GM18519 (cell line): ENCODE data around the gene DPY19L1.
"Not testable (repeated sequence)": the region's sequence is repeated elsewhere in the genome, so short reads cannot be mapped to it uniquely, and the experiment has no call there.

Source experiments
- ATAC-seq: cut with Tn5 transposase; IDR thresholded peaks from one replicate; pipeline ENCODE4 v1.9.1; 2021; ENCODE audit warnings: mild to moderate bottlenecking, moderate library complexity; ENCODE audit not compliant: unreplicated experiment, low FRiP score

Gene DPY19L1

DNA sequence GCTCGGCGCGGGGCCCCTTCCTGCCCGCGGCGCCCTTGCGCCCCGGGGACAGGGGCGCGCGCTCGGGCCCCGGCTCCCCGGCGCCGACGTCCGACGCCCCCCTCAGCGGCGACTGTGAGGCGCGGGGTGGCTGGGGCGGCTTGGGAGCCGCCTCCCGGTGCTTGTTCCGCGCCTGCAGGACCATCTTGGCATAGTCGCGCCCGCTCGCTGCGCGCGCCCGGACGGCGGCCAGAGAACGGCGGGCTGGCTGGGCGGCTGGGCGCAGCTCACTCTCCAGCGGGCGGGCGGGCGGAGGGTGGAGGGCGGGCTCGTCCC lies at the start of gene DPY19L1:
Gene DPY19L1 (minus strand): TSS at position 275 of the 315 bp plus-strand sequence. CDS start 91 bp downstream, at position 184.
- ATAC-seq, result no peak

DNA sequence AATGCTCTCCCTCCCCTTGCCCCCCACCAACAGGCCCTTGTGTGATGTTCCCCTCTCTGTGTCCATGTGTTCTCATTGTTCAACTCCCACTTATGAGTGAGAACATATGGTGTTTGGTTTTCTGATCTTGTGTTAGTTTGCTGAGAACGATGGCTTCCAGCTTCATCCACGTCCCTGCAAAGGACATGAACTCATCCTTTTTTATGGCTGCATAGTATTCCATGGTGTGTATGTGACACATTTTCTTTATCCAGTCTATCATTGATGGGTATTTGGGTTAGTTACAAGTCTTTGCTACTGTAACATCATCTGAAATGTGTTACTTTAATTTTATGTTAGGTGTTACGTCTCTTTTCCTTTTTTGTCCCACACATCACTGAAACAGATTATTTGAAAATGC lies 42.2 kb upstream of the DPY19L1 start:
- ATAC-seq, result not testable (repeated sequence)

DNA sequence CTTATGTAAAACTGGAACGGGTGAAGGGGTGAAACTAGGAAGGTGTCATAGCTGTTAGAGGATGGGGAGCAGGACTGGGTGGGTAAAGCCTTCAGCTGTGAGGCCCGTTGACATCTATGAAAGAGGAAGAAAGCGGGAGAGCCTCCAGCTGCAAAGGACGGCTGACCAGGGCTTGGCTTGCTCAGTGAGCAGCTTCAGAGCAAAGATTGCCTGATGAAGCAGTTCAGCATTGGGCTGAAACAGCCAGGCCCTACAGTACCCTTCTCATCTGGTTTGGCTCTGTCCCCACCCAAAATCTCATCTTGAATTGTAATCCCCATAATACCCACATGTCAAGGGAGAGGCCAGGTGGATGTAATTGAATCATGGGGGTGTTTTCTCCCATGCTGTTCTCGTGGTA lies 36.7 kb upstream of the DPY19L1 start:
- not testable (repeated sequence) for ATAC-seq

DNA sequence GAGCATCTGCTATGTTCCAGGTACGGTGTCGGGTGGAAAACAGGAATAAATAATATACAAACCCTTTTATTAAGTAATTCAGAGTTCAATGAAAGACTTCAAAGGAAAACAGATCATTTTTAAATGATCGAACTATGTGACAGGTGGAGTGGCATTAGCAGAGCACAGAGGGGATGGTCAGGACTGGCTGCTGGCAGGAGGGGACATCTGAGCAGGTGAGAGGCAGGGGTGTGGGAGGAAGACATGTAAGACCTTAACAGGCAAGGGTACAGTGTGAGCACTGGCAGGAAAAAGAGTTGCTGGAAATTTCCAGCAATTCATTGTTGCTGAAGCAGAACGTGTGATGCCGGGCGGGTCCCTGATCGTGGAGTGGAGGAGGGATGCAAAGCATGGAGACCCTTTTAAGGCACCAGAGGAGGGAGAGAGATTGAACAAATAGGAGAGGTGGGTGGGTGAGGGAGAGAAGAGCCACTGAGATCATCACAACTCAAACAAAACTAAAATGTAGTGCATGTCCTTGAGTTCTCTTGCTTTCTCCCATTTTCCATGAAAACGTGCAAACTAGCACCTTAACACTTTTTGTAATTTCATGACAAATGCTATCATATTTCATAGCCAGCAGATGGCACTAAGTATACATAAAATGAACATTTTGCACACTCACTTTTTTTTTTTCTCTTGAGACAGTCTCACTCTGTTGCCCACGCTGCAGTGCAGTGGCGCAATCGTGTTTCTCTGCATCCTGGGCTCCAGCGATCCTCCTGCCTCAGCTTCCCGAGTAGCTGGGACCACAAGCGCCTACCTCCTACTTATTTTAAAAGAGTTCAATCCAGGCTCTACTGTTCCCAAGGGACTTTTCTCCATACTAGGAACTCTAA lies 35.9 kb upstream of the DPY19L1 start:
- peak; percentile 62 for ATAC-seq

DNA sequence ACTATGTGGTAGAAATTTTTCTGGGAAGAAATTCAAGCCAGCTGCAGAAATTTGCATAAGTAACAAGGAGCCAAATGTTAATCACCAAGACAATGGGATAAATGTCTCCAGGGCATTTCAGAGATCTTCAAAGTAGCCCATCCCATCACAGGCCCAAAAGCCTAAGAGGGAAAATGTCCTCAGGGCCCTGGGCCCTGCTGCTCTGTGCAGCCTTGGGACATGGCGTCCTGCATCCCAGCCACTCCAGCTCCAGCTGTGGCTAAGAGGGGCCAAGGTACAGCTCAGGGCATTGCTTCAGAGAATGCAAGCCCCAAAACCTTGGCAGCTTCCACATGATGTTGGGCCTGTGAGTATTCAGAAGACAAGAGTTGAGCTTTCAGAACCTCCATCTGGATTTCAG lies 31.8 kb upstream of the DPY19L1 start:
- ATAC-seq, result not testable (repeated sequence)

DNA sequence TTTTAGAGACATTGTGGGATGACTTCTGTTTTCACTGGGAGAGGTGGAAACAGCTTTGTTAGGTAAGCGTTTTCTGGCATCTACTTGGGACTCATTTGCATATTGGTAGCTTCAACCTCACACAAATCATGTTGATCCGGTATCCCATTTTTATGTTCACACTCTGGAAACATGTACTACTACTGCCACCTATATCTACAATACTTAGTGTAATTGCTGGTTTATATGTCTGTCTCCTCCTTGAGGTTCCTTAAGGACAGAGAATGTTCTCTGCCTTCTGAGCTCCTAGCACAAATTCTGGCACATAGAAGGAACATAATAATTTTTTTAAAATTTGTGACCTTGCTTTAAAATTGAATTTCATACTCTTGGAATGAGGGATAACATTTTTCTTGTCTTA lies 28.1 kb upstream of the DPY19L1 start:
- ATAC-seq, result not testable (repeated sequence)

DNA sequence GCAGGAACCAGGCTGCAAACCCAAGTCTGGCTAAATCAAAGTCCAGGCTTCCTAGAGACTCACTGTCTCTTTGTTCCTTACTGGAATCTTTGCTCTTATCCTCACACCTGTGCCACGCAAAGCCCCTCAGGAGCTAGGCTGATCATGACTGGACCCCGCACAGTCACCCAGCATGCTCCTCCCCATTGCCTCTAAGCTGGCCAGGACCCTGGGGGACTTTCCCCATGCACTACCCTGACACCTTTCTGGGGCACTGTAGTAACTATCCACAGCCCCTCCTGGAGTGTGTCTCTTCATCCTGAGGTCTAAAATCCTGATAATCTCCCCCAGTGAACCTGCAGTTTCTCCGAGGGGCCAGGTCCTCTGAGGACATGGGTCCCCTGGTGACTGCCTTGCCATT lies 21.3 kb upstream of the DPY19L1 start:
- ATAC-seq, result not testable (repeated sequence)

DNA sequence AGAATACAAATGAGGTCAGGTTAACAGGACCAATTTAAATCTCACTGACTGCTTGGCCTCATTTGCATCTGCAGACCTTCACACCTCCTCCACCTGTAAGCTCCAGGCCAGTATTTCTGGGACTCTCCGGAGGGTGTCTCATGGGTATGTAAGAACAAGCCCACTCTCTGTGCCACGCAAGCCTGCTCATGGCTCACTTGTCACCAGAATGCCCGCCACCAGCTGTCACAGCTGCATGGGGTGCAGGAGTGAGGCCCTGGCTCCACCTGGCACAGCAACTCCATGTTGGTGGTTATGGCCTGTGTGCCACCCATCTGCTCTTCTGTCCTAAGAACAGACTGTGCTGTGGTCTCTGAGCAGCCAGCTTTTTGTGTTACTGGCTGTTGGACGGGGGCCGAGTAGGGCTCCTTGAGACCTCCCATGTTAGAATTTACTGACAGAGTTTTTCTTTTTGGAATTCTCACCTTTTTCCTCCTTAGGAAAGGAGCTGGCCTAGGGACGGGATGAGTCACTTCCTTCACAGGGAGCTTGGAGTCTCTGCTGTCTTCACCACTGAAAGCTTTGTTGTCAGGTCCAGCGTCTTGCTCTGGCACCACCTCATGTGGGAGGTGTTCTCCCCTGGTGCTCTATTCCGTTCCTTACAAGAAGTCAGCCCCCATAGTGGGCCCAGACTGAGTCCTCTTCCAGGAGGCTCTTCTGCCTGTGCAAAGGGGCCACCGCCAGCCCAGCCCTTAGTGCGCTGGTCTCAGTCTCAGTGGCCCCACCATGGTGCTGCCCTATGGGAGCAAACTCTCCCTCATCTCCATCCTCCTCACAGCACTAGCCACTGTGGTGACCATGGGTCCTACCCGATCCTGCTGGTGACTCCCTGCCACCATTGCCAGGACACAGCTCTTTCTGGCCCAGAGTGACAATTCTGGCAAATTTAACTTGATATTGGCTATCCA lies 20.5 kb upstream of the DPY19L1 start:
- ATAC-seq, result not testable (repeated sequence)

DNA sequence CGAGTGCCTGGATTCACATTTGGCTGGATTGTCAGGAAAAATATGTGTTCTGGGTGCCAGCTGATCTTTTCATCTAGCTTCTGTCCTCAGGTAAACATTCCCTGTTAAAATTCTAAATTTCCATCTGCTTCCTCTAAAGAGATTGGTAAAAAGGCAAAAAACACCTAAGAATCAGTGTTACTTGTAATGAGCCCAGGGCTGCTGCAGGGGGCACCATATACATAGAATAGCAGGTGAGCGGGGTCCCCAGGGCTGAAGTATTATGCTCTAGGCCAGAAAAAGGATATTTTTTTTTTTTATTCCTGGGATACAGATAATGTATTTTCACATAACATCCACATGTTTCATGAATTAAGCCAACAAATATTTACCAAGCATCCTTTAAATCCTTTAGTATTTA lies 18.4 kb upstream of the DPY19L1 start:
- ATAC-seq, result not testable (repeated sequence)

DNA sequence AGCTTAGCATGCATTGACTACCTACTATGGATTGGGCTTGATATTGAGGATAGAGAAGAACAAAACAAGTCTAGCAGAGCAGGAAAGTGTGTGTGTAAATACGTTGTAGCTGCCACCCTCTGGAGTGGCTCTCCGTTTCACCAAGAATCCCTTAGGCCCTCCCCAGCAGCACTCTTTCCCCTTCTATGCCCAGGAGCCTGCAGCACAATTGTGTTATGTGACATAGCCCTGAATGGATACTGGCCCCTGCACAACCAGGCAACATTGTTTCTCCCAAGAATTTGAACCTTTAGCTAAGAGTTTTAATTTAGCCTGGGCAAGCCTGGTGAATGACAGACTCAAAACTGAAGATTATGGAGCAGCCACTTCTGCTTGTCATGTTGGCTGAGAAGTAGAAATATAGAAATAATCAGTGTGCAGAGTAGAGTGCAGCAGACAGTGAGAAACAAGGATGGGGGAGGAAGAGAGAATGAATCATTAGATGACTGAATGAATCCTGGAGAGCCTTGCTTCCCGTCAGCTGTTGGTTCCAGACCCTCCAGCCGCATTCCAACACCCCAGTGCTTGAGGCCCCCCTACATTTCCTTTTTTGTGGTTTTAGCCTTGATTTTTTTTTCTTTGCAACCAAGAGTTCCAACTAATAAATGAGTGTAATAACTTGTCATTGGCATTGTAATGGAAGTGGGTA lies 16.3 kb upstream of the DPY19L1 start:
- ATAC-seq, result not testable (repeated sequence)

DNA sequence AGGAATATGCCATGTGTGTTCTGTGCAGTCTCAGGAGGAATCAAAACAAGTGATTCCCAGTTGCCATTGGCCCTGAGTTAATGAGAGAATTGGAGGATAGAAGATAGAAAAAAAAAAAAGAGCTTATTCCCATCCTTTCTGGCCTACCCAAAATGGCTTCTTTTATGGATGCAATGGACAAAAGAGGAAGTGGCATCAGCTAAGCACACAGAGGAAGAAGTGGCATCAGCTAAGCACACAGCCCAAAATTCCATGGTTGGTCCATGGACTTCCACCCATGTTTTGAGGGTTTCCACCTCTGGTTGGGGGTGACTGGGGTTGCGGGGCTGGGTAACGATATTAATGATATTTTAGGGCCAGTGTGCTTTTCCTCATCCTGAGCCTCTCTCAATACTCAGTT lies 11.1 kb upstream of the DPY19L1 start:
- not testable (repeated sequence) for ATAC-seq

DNA sequence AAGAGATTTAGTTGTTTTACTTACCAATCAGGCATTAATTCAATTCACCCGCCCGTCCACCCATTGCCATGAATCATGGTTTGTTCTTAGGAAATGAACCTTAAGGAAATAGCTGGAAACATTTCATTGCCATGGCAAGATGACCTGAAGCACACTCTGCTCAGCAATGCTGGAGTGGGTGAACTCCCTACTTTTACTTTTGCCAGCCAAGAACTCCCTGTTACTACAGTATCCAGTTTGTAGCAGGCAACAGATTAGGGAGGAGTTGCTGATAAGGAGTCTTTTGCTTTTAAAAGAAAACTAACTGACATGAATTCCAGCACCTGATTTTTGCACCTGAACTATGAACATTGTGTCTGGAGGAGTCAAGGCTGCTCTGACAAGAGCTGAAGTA lies 10.6 kb upstream of the DPY19L1 start:
- ATAC-seq, result not testable (repeated sequence)

DNA sequence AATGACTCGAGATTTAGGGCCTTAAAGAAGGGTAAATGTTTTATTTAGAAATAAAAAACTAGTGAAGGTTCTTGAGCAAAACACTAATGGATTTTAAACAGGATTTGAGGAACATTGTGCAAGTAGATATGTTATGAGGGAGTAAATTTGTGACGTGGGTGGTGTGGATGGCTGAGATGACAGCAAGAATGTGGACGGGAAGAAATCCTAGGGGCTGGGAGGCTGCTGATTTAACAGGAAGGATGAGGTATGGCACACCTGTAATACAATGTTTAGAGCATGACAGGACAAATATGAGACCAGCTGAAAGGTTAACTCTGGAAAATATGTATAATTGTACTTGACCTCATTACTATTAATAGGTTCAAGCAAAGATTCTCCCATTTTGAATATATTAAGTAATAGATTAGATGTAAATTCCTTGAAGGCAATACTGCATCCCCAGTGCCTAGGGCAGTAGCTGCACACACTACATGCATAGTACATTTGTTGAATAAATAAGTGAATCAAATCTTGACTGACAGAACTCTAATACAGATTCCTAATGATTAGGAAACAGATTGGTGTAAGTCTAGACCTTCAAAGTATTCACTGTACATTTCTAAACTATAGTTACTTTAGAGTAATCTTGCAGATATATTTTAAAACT lies 10.1 kb upstream of the DPY19L1 start:
- not testable (repeated sequence) for ATAC-seq

DNA sequence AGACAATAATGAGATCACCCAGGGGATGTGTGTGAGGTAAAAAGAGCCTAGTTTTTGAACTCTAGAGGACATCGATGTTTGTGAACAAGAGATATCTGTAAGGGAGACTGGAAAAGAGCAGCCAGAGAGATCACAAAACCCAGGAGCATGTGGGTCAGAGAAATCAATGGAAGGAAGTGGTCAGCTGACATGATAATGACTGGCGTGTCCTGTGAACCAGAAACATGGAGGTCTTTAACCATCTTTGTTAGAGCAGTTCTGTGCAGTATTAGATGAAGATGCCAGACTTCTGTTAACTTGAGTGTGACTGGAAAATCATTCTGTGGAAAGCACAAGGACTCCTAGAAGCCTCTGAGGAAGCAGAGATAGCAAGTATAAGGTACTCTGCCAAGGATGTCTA lies 6.0 kb upstream of the DPY19L1 start:
- ATAC-seq, result not testable (repeated sequence)

DNA sequence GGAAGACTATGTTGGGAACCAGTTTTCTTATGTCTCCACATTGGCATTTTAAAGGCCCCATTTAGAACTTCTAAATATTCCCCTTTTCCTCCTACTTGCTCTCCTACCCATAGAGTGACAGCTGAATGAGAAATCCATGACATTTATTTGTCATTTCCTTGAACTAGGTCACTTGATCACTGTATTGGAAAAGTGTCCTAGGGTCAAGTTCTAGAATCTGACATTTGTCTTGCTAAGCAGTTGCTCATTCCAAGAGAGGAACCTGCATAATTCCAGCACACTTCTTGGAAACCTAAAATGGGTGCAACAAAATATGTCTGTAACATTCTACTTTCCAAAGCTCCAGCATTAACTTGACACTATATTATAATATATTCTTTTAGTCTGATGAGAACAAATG lies 3.6 kb upstream of the DPY19L1 start:
- ATAC-seq, result no peak

DNA sequence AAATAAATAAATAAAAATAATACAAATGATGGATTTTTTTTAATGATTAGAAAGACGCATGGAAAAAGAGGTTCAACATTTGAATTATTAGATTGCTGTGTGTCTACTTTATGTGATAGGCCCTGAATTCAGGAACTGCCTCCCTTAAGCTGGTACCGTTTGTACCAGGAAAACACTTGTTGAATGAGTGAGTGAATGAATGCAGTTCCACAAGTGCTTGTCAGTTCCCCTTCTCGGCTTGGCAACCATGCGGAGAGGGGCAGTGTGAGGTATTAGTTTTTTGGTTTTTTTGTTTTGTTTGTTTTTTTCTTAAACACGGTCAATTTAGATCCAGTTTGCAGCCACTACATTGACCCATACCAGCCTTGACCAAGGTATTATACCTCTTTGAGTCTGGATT lies 2.1 kb upstream of the DPY19L1 start:
- ATAC-seq, result no peak

DNA sequence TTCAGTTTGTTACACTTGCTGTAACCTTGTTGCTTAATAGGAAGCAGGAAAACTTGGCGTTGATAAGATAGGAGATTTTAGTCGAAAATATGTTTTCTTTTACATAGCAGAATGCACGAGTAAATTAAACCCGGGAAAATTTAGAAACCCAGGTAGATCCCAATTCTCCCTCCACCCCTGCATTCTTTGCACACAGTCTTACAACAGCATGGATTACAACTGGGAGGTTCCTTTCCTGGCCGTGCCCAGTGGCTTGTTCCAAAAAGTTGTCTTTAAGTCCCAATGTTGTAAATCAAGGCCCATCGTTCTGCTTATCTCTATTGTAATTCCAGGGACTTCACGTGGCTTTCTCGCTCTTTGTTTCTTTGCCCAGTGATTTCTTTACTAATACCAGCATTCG lies 1.1 kb upstream of the DPY19L1 start:
- no peak for ATAC-seq

DNA sequence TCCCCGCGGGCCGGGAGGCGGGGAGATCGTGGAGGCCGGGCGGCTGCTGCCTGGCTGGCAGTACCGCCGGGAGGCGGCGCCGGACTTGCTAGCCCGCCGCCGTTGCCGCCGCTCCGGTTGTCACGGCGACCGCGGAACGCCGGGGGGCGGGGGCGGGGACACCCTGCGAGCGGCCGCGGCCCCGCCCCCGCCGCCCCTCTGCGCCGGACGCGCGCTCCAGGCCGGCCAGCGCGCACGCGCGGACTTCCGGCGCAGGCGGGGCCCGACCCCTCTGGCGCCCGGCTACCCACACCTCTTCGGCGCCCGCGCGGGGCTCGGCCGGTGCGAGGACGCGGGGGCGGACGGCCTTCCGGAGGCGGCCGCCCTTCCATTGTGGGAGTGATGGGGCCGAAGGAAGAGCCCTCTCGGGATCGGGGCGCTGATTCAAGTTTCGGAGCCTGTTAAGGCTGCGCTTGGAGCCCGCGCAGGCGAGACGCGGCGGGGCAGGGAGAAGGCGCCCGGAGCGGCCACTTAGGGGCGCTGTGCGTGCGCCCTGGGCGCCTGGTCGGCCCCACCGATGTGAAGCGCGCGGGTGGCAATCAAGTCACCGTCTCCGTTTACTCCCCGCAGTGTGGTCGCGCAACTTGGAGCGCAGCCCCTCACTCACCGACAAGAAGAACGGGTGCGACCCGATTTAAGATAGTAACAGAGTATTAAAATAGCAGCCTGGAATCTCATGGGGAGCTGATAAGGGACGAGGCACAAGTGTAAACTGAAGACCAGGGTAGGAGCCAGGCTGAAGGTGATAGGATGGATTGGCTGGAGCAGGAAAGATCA lies 449 bp upstream of the DPY19L1 start:
- peak; percentile 76 for ATAC-seq

DNA sequence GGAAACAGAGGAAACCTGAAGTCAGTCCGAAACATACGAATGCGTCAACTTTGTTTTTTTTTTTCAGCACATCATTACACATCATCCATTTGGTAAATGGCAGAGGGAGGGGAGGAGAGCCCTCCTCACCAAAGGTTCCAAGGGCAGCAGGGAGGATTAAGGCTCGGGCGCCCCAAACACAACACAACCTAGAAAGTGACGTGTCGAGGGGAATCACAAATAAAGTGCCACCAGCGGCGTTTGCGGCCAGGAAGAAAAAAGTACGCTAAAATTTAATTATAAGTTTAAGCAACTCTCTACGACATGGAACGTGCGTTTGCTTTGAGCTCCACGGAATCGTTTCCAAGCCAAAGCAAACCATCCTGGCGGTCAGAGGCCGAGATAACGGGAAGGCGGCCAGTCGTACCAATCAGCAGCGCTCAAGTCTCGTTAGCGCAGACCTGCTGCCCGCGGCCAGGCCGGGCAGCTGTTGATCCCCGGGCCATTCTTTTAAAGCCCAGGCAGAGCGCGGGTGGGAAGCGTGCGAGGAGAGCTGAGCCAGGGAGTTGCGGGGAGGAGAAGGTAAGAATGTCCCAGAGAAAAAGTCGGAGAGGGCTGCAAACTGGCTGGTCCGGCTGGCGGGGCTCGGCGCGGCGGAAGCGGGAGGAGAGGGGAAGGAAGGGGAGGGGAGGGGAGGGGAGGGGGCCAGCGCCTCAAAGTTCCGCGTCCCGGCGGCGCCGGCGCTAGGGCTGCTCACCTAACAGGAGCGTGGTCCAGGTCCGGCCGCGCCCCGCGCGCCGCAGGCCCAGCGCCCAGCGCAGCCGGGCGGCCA lies 719 bp downstream of the DPY19L1 start:
- no peak for ATAC-seq
